ENCODE data around the gene CDKN2AIPNL. TPM values are rescaled to one million over a fixed set of nuclear protein-coding genes. Genes with fewer than 3 reads are reported as not detected.

The CDKN2AIPNL gene, protein sequence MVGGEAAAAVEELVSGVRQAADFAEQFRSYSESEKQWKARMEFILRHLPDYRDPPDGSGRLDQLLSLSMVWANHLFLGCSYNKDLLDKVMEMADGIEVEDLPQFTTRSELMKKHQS
- polyA plus RNA-seq (2012; rRNA removed) = 23.3 and 29.4 TPM in 2 replicates
- polyA plus RNA-seq (2012; cell fraction: cytosol; rRNA removed) = 32.0 and 35.5 TPM in 2 replicates
- 7.2 and 10.1 TPM in 2 replicates for polyA plus RNA-seq (2012; cell fraction: nucleus; rRNA removed)

DNA sequence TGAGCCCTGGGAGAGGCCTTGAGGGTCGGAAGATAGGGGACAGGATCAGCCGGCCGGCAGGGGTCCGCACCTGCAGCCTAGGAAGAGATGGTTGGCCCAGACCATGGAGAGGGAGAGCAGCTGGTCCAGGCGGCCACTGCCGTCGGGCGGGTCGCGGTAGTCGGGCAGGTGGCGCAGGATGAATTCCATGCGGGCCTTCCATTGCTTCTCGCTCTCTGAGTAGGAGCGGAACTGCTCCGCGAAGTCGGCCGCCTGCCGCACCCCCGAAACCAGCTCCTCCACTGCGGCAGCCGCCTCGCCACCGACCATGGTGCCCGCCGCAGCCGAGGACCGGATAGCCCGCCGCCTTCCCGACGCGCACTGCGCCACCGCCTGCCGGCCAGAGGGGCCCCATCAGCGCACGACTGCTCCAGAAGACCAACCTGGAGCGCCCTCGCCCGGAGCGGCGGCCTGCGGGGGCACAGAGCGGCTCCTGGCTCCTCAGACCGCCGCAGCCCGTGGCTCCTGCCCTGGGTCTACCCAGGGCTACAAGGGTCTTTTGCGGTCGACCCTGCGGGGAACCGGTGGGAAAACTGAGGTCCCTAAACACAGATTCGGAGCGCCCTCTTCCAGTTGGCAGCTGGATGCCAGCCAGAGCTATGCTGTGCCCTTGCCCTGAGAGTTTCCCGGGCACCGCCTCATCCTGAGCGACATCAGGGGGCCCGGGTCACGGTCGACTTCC, at the start of gene CDKN2AIPNL:
TSS of gene CDKN2AIPNL (minus strand) at position 336 of the 721 bp plus-strand sequence. CDS start at position 309, 27 bp downstream.
- ChIA-PET POLR2A (interaction anchor here (0.6 to 2.0 kb wide), 17 partner anchors 9 to 176 kb away, joined by 3 to 8 read pairs (median 4); partner anchors contain the start of genes JADE2 and UBE2B), CTCF (interaction anchor here (0.6 to 7.7 kb wide), 41 partner anchors 10 to 329 kb away, joined by 3 to 61 read pairs (median 4); partner anchors contain the start of gene JADE2)
- Histone ChIP-seq H3K27me3 (ENCODE audit: insufficient read depth) (no peaks in the 10 kb centered on the region), H4K20me1 (ENCODE audit: insufficient read depth) (no peaks in the 10 kb centered on the region), H3K79me2 (ENCODE audit: insufficient read depth) (peaks cover 30% of the 10 kb centered on the region), H3K4me2 (peak within 1 kb of the TSS; percentile 98), H3K27ac (ENCODE audit: low read depth in 2 of 2, low read length in 1 of 2) (peak within 1 kb of the TSS; percentile 25 to 63; a peak in 3 of 4 replicates), H2AFZ (ENCODE audit: low read depth) (peak within 1 kb of the TSS; percentile 91), H3K4me3 (ENCODE audit: low read depth in 2 of 2, low read length in 1 of 2) (peak within 1 kb of the TSS; percentile 65 to 99), H3K9me3 (no peaks in the 10 kb centered on the region), H3F3A (replicated peaks; ENCODE audit: insufficient read depth) (no peaks in the 10 kb centered on the region), H3K4me1 (ENCODE audit: control insufficient read depth in 1 of 2, insufficient read depth in 2 of 2, low read depth in 1 of 2, low read length in 1 of 2) (peaks cover 0 to 14% of the 10 kb centered on the region in 2 experiments; a peak in 2 of 4 replicates), H3K36me3 (replicated peaks in 1 of 2; ENCODE audit: control insufficient read depth in 1 of 2, insufficient read depth in 2 of 2, low read length in 1 of 2) (peaks cover 0 to 2% of the 10 kb centered on the region in 2 experiments), H3K9ac (peak within 1 kb of the TSS; percentile 87), H3K9me2 (no peaks in the 10 kb centered on the region)
- peak; percentile 97 for DNase-seq
- WGBS (ENCODE audit: low lambda C conversion rate) = 10% methylated on average over 2 of the region's 61 CpGs
- TF ChIP-seq GABPA (IDR thresholded peaks at IDR 0.05; ENCODE audit: low read depth) (peak; percentile 62), TCF12 (IDR thresholded peaks at IDR 0.05) (peak; percentile 51; the same call in 1 of the 2 replicates), POLR2AphosphoS5 (IDR thresholded peaks at IDR 0.05; ENCODE audit: low read depth, low read length) (peak; percentile 84), NFIC (IDR thresholded peaks at IDR 0.05; ENCODE audit: borderline replicate concordance) (peak; percentile 24; the same call in 1 of the 2 replicates), MEF2A (IDR thresholded peaks at IDR 0.05; ENCODE audit: borderline replicate concordance, low read depth) (peak; percentile 33; the same call in 1 of the 2 replicates), NRF1 (IDR thresholded peaks at IDR 0.05; ENCODE audit: low read depth, low read length) (no peak), JUND (IDR thresholded peaks at IDR 0.05) (no peak), CHD2 (IDR thresholded peaks at IDR 0.05; ENCODE audit: low read length, partially characterized antibody) (no peak), RAD21 (IDR thresholded peaks at IDR 0.05; ENCODE audit: low read length) (peak; percentile 66), MXI1 (IDR thresholded peaks at IDR 0.05; ENCODE audit: low read depth, low read length) (peak; percentile 91), ELF1 (IDR thresholded peaks at IDR 0.05) (peak; percentile 48), TEAD4 (IDR thresholded peaks at IDR 0.05; ENCODE audit: borderline replicate concordance, insufficient read depth) (0 out of 2 replicates have a peak, but pooled peaks have one; percentile 14), FOXJ3 (CRISPR knock-in tag; IDR thresholded peaks at IDR 0.05) (no peak), RXRA (IDR thresholded peaks at IDR 0.05; ENCODE audit: borderline replicate concordance, low read depth) (no peak), SIN3A (IDR thresholded peaks at IDR 0.05; ENCODE audit: borderline replicate concordance, low read depth, low read length) (peak; percentile 94; the same call in 1 of the 2 replicates), RFX5 (IDR thresholded peaks at IDR 0.05; ENCODE audit: low read length) (no peak), EP300 (IDR thresholded peaks at IDR 0.05; ENCODE audit: borderline replicate concordance in 1 of 2, low read depth in 1 of 2, low read length in 1 of 2) (peak in 1 of 2 experiments; percentile 65; a peak in 1 of 4 replicates), EZH2phosphoT487 (IDR thresholded peaks at IDR 0.05; ENCODE audit: borderline replicate concordance, low read depth) (no peak)
- TF ChIP-seq, protein P1, sequence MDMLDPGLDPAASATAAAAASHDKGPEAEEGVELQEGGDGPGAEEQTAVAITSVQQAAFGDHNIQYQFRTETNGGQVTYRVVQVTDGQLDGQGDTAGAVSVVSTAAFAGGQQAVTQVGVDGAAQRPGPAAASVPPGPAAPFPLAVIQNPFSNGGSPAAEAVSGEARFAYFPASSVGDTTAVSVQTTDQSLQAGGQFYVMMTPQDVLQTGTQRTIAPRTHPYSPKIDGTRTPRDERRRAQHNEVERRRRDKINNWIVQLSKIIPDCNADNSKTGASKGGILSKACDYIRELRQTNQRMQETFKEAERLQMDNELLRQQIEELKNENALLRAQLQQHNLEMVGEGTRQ (IDR thresholded peaks at IDR 0.05; ENCODE audit: borderline replicate concordance, low read depth, low read length) = no peak
- TF ChIP-seq, protein P2, sequence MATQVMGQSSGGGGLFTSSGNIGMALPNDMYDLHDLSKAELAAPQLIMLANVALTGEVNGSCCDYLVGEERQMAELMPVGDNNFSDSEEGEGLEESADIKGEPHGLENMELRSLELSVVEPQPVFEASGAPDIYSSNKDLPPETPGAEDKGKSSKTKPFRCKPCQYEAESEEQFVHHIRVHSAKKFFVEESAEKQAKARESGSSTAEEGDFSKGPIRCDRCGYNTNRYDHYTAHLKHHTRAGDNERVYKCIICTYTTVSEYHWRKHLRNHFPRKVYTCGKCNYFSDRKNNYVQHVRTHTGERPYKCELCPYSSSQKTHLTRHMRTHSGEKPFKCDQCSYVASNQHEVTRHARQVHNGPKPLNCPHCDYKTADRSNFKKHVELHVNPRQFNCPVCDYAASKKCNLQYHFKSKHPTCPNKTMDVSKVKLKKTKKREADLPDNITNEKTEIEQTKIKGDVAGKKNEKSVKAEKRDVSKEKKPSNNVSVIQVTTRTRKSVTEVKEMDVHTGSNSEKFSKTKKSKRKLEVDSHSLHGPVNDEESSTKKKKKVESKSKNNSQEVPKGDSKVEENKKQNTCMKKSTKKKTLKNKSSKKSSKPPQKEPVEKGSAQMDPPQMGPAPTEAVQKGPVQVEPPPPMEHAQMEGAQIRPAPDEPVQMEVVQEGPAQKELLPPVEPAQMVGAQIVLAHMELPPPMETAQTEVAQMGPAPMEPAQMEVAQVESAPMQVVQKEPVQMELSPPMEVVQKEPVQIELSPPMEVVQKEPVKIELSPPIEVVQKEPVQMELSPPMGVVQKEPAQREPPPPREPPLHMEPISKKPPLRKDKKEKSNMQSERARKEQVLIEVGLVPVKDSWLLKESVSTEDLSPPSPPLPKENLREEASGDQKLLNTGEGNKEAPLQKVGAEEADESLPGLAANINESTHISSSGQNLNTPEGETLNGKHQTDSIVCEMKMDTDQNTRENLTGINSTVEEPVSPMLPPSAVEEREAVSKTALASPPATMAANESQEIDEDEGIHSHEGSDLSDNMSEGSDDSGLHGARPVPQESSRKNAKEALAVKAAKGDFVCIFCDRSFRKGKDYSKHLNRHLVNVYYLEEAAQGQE (IDR thresholded peaks at IDR 0.05; ENCODE audit: low read depth, low read length) = no peak; the same call in none of the 2 replicates
- TF ChIP-seq, protein P3, sequence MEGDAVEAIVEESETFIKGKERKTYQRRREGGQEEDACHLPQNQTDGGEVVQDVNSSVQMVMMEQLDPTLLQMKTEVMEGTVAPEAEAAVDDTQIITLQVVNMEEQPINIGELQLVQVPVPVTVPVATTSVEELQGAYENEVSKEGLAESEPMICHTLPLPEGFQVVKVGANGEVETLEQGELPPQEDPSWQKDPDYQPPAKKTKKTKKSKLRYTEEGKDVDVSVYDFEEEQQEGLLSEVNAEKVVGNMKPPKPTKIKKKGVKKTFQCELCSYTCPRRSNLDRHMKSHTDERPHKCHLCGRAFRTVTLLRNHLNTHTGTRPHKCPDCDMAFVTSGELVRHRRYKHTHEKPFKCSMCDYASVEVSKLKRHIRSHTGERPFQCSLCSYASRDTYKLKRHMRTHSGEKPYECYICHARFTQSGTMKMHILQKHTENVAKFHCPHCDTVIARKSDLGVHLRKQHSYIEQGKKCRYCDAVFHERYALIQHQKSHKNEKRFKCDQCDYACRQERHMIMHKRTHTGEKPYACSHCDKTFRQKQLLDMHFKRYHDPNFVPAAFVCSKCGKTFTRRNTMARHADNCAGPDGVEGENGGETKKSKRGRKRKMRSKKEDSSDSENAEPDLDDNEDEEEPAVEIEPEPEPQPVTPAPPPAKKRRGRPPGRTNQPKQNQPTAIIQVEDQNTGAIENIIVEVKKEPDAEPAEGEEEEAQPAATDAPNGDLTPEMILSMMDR (IDR thresholded peaks at IDR 0.05) = peak; percentile 70
- TF ChIP-seq, protein P4, sequence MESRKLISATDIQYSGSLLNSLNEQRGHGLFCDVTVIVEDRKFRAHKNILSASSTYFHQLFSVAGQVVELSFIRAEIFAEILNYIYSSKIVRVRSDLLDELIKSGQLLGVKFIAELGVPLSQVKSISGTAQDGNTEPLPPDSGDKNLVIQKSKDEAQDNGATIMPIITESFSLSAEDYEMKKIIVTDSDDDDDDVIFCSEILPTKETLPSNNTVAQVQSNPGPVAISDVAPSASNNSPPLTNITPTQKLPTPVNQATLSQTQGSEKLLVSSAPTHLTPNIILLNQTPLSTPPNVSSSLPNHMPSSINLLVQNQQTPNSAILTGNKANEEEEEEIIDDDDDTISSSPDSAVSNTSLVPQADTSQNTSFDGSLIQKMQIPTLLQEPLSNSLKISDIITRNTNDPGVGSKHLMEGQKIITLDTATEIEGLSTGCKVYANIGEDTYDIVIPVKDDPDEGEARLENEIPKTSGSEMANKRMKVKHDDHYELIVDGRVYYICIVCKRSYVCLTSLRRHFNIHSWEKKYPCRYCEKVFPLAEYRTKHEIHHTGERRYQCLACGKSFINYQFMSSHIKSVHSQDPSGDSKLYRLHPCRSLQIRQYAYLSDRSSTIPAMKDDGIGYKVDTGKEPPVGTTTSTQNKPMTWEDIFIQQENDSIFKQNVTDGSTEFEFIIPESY (IDR thresholded peaks at IDR 0.05; ENCODE audit: borderline replicate concordance, low read depth) = 0 out of 2 replicates have a peak, but pooled peaks have one; percentile 51

Measured in SK-N-SH (cell line).